Osteoblast (primary cell): Measurements from ENCODE around the gene ARHGDIA. TPM values are rescaled to one million over a fixed set of nuclear protein-coding genes. Genes with fewer than 3 reads are reported as not detected.

Experiments used
- DNase-seq: peaks from one replicate; pipeline ENCODE4 v3.0.0; 2011; ENCODE audit warnings: low spot score, mixed read lengths; ENCODE audit not compliant: insufficient read length; ENCODE audit errors: missing footprints
- H2AFZ ChIP-seq: 2 replicates; pipeline ENCODE4 v1.6.0; 2011; ENCODE audit warnings: mild to moderate bottlenecking, low read length
- H3K27ac ChIP-seq: 2 replicates; pipeline ENCODE4 v1.5.1; 2011; ENCODE audit warnings: mild to moderate bottlenecking, low read depth, low read length, moderate library complexity
- H3K27me3 ChIP-seq: 2 replicates; pipeline ENCODE4 v1.6.0; 2012; ENCODE audit warnings: mild to moderate bottlenecking, control low read depth, inconsistent platforms, low read length, moderate library complexity; ENCODE audit not compliant: insufficient read depth
- H3K36me3 ChIP-seq: 2 replicates; pipeline ENCODE4 v1.5.1; 2011; ENCODE audit warnings: mild to moderate bottlenecking, low read length, control low read depth, moderate library complexity; ENCODE audit not compliant: insufficient read depth
- H3K4me1 ChIP-seq: 2 replicates; pipeline ENCODE4 v1.5.1; 2011; ENCODE audit warnings: mild to moderate bottlenecking, low read length, control low read depth, moderate library complexity; ENCODE audit not compliant: insufficient read depth
- H3K4me2 ChIP-seq: 2 replicates; pipeline ENCODE4 v1.6.0; 2011; ENCODE audit warnings: mild to moderate bottlenecking, low read length; ENCODE audit not compliant: insufficient read depth
- H3K4me3 ChIP-seq: fragments of 200-600 bp; sonication (generic); 3 replicates; pipeline ENCODE4 v1.5.1; 2012; ENCODE audit warnings: mild to moderate bottlenecking, low read length, inconsistent platforms; ENCODE audit not compliant: insufficient read depth
- H3K79me2 ChIP-seq: 2 replicates; pipeline ENCODE4 v1.6.0; 2012; ENCODE audit warnings: mild to moderate bottlenecking, low read length, control low read depth, inconsistent platforms; ENCODE audit not compliant: insufficient read depth
- H3K9me3 ChIP-seq: 2 replicates; pipeline ENCODE4 v1.5.1; 2011; ENCODE audit warnings: low read depth, low read length, control low read depth
- H4K20me1 ChIP-seq: 2 replicates; pipeline ENCODE4 v1.6.0; 2012; ENCODE audit warnings: mild to moderate bottlenecking, low read length, control low read depth; ENCODE audit not compliant: insufficient read depth
- CTCF ChIP-seq: IDR thresholded peaks from 2 replicates; pipeline ENCODE4 v1.5.1; 2011; ENCODE audit warnings: mild to moderate bottlenecking, low read depth, low read length, moderate library complexity; ENCODE audit errors: extremely low read depth
- total RNA-seq: library from RNA; depleted of rRNA; stranded (reverse); fragments of >200 nt; gene quantifications from 2 replicates; pipeline ENCODE4 v1.2.3, GENCODE V29; 2012

ARHGDIA gene
- total RNA-seq, 1 donor = 133 TPM

- DNase-seq = no peak
- no peak for TF ChIP-seq CTCF
- Histone ChIP-seq H2AFZ (no peak overlapping the region), H3K4me3 (no peak overlapping the region), H3K9me3 (no peaks in the 10 kb centered on the region), H3K27me3 (no peaks in the 10 kb centered on the region), H3K36me3 (peaks cover 76% of the 10 kb centered on the region), H4K20me1 (peaks cover 36% of the 10 kb centered on the region), H3K79me2 (peaks cover 33% of the 10 kb centered on the region), H3K27ac (no peak overlapping the region), H3K4me2 (no peak overlapping the region), H3K4me1 (no peaks in the 10 kb centered on the region)
Measured at GRCh38 chr17:81849457-81849856, 21.7 kb downstream of the ARHGDIA start.

- Histone ChIP-seq H3K27me3 (no peaks in the 10 kb centered on the region), H3K9me3 (no peaks in the 10 kb centered on the region), H3K79me2 (peaks cover 10% of the 10 kb centered on the region), H3K4me3 (no peak overlapping the region), H4K20me1 (peaks cover 32% of the 10 kb centered on the region), H2AFZ (no peak overlapping the region), H3K4me2 (no peak overlapping the region), H3K4me1 (no peaks in the 10 kb centered on the region), H3K27ac (no peak overlapping the region), H3K36me3 (peaks cover 79% of the 10 kb centered on the region)
- DNase-seq = peak; percentile 84
- TF ChIP-seq CTCF = no peak
Measured at GRCh38 chr17:81846743-81847689, 24.1 kb downstream of the ARHGDIA start.

- no peak for DNase-seq
- Histone ChIP-seq H4K20me1 (peaks cover 24% of the 10 kb centered on the region), H3K79me2 (peaks cover 1% of the 10 kb centered on the region), H2AFZ (no peak overlapping the region), H3K36me3 (peaks cover 70% of the 10 kb centered on the region), H3K4me3 (no peak overlapping the region), H3K9me3 (no peaks in the 10 kb centered on the region), H3K27me3 (no peaks in the 10 kb centered on the region), H3K27ac (no peak overlapping the region), H3K4me2 (no peak overlapping the region), H3K4me1 (no peaks in the 10 kb centered on the region)
- no peak for TF ChIP-seq CTCF
Measured at GRCh38 chr17:81845881-81846742, 25.0 kb downstream of the ARHGDIA start.
